CMK (cell line): ENCODE data around the gene FOXF1.

ENCODE experiments used
- DNase-seq: peaks from one replicate; pipeline ENCODE4 v3.0.0-alpha.2; 2010; ENCODE audit warnings: low read depth

Gene FOXF1

DNA sequence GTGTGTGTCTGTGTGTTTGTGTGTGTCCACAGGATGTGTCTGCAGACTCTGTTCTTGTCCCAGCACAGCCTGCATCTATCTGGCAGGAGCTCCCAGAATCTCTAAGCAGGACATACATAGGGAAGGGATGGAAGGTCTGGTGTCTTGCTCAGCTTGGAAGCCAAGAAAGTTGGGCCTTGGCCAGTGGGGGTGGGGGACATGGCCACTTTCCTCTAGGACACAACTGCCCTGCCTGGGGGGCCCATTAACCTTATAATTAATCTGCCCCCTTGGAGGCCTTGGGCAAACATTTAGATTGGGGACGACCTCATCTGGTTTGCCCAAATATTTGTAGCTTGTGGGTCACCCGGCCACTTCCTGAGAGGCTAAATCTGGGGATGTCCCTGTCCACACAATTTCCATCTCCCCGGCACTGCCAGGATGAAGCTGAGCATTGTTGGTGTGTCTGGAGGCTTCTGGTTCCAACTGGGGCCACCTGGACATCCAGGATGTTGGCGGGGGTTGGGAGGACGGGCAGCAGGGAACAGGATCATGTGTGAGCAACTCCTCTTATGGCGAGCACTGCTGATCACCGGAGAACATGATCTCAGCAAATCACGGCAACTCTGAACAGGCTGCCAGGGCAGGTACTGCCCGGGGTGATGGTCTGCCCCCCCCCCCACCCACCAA is 17.2 kb upstream of the FOXF1 start:
- no peak for DNase-seq

DNA sequence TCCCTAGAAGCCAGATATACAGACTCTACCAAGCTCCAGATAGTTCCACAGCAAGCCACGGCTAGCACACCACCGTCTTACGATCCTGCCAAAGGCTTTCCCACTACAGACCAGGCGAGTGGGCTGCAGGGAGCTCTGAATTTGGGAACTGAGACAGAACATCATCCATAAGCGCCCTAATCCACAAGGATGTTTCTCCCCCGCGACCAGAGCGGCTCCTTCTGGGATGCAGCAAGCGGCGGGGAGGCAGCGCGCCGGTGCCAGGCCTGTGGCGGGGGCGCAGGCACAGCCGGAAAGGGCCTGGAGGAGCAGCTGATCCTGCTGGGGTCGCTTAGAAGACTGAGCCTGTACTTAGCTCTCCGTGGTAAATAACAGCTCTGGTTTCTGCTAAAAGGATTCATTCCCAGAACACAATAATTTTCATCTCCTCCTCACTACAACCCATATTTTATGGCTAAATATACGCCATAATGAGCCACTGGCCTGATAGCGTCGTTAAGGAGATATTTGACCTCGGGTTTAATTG is 16.2 kb upstream of the FOXF1 start:
- DNase-seq, result no peak

DNA sequence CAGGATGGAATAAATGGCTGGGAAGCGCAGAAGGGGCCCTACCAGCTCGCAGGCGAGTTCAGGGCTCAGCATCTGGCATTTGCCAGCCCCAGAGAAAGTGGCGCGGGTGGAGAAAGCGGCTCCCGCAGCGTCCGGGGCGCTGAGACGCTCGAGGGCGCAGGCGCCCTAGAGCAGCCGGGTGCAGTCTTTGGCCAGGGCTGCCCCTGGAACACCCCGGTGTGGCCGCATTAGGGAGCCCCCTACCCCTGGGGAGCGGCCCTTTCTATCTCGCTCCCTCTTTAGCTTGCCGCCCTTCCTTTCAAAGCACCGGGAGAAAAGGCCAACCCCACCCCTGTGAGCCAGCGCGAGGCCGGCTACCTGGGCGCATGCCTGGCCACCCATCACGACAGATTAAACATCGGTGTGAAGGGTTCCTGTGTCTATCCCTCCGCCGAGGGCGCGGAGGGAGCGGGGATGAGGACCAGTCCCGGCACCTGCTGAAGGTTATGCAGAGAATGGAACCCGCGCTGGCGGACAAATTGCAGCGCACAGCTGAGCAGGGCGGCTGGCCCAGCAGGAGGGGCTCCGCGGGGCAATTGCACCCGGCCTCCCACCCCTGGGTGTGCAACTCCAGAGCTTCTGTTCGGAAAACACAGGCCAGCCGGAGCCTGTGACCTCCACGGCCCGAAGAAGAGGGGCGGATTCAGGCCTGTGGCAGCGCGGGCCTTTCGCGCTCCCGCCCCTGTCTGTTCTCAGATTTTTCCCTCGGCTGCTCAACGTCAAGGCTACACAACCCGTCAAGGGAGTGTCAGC is 15.6 kb upstream of the FOXF1 start:
- DNase-seq, result no peak

DNA sequence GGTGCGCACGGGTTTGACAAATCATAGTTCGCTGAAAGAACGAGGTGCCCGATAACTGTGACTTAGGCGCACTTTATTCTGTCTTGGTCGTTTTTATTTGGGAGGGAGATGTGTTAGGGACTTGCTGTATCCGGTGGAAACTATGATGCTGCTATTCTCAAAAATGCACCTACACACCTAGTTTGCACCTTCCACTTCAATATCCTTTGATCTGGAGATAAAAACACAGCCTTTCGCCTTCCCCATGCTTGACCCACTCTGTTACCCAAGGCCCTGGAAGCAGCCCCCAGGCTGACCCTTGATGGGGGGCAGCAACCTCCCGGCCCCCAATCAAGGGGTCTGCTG is 15.0 kb upstream of the FOXF1 start:
- no peak for DNase-seq

DNA sequence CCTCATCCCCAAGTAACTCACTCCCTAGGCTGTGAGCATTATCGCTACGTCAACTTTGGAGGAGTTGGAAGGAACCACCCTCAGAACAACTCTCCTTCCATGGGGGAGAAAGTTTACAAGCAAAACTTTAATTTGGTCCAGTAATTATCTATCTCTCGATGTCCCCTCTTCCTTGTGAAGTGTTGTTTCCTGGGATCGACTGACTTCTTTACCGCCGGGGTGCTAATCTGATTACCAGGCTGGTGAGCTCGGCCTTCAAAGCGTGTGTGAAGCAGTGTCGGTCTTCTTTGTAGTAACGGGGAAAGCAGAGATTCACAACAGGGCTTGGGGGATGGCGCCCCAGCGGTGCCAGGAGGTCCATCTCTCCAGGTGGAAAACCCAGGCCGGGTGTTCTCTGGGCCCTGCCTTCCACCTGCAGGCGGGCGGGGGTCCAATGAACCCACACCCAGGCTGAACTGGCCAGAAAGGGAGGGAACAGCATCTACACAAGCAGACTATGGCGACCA is 14.5 kb upstream of the FOXF1 start:
- no peak for DNase-seq

DNA sequence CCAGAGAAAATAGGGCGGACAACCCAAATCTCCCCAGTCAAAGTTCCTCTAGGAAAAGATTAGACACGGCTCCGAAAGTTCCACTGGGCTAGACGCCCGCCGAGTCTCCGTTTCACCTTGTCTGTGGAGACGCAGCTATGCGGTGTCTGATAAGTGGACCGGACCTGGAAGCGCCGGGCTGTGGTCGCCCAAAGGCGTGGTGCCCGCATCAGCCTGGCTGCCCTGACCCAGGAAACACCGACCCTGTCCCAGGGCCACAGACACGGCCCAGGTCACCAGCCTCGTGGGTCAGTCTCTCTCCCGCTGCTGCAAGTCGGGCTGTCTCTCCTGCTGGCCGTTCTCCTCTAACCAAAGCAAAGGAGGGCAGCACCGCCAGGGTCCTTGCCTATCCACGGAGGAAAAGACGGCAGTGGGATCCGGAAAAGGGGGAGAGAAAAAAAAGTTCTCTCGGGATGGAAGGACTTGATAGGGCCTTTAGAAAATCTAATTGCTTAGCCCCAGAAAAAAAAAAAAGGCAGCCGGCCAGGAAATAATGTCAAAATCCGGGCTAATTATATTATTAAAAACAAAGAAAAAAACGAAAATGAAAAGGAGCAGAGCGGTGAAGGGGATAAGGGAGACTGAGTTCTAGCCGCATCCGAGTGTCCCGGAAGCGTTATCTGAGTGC is 13.9 kb upstream of the FOXF1 start:
- DNase-seq, result no peak

DNA sequence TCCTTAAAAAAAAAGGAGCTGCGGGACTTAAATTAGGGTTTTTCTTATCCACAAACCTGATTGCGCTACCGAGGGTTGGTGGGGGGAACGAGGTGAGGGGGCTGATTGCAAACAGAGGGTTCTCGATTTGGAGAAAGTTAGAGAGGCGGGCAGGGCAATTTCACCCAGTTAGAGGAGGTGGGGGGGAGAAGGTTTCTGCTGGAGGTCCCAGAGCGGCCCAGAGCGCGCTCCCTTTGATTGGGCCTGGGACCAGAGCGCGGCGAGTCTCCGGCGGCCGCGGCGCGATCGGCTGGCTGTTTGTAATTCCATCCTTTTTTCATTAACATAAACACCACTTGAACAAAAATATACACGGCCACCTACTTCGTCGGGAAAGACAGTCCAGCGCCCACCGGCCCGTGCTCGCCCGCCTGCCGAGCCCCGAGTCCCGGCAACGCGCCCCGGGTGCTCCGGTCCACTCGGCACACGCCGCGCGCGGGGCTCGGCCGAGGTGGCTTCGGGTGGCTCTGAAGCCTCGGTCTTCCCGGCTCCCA is 13.3 kb upstream of the FOXF1 start:
- no peak for DNase-seq

DNA sequence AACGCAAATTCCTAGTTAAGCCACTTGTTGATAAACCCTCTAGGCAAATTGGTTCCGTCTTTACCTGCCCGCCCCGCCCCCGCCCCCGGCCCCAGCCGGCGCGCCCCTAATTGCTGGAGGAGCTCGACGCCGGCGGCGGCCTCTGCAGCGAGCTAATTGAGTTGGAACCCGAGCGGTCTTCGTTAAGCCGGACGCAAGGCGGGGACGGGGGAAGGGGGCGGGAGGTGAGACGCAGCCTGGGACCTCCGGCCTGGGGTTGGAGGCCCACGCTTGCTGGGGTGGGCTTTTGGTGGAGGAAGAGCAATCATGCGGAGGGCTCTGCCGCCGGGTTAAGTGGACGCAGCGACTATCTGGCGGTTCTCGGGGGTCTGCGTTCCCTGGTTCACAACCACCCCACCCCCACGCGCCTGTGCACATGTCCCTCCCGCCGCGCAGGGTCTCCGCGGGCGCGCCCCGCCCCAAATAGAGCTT is 12.7 kb upstream of the FOXF1 start:
- no peak for DNase-seq

DNA sequence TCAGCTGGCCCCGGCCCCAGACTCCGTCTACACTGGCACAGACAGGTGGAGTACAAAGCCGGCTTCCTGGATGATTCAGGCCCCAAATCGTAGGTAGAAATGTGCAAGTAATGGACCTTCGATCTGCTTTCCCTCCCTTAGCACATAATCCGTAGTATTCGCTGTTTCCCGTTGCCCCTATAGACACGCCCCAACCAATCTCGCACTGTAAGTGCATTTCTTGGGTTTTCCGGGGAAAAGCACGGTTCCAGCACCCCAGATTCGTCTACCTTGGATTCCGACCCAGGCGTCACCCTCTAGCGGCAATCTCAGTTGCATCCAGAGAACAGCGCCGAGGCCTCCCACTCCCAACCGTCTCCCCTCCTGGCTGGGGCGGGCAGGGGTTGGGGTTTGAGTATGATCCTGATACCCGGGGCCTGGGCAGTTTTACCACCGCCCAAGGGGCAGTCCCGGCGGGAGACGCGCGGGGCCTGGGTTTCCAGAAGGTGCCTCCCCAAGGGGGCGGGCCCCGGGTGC is 12.1 kb upstream of the FOXF1 start:
- DNase-seq, result no peak

DNA sequence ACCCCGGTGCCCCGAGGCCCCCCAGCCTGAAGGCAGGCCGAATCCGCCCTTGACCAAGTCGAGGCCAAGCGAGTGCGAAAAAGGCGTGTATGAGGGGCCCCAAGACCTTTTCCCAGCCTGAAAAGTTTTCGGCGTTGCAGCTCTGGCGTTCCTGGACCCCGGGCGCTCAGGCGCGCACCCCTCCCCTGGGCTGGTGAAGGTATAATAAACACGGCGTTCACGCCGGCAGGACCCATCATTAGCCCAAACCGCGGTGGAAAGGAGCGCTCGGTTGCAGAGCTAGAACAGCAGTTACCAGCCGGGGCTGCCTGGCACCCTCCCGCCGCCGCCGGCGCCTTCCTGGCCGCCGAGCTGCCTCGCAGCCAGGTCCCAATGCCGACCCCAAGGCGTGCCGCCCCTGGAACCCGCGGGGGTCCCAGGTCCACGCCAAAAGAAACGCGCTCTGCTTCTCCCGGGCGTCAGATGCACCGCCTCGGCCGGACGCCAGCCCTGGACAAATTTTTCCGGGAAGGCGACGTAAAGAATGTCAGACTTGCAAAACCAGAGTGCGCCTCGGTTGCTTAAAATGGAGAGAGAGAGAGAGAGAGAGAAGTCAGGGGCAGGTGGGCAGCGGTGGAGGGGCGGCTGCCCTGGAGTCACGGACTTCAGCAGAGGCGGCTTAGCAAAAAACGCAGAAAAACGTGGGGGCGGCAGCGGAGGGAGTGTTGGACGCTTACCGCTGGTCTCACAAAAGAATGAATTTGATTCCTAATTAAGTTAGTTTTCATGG is 11.5 kb upstream of the FOXF1 start:
- DNase-seq, result no peak

DNA sequence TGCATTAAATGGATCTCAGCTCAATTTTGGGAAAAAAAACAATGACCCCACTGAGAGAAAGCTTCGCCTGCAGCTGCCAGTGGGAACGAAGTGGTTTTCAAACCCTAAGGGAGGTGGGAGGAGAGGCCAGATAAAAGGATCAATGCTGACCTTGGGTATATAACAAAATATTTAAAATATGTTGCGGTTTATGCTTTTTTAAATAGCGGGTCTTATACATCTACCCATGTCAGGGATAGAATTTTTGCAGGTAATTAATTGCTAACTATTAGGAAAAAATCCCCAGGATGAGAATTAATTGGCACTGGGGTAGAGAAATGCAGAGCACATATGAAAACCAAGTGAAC is 10.9 kb upstream of the FOXF1 start:
- DNase-seq, result no peak

DNA sequence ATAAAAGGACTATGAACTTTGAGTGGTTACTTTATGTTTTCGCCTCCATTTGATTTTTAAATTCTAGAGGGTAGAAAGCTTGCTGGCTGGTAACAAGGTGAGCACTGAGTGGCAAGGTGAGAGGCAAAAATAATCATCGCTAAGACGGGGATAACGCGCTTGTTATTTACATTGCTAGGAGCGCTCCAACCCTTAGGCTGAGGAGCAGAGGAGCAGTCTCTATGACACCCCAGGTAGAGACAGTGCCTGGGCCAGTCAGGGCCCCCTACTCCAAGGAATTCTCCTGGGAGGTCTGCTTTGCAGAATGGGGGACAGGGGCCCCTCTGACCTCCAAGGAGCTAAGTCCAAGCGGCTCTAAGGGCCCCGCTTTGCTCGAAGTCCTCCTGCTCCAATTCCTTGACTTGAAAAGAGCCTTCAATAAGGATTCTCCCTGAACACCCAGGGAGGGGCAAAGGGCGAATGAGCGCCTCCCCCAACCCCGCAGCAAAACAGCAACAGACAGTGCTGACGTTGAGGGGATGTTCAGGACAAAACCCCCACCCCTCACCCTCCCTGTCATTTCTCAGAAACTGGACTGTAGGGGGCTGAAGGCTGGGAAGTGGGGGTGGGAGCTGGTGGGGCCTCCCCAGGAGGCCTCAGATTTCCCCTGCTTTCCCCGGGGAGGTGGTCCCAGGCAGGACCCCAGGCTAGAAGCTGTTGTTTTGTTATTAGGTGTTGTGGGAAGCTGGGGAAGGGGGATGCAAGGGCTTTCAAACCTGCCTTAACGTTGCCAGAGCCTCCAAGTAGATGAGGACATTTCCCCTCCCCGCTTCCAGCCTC is 10.2 kb upstream of the FOXF1 start:
- DNase-seq, result no peak

DNA sequence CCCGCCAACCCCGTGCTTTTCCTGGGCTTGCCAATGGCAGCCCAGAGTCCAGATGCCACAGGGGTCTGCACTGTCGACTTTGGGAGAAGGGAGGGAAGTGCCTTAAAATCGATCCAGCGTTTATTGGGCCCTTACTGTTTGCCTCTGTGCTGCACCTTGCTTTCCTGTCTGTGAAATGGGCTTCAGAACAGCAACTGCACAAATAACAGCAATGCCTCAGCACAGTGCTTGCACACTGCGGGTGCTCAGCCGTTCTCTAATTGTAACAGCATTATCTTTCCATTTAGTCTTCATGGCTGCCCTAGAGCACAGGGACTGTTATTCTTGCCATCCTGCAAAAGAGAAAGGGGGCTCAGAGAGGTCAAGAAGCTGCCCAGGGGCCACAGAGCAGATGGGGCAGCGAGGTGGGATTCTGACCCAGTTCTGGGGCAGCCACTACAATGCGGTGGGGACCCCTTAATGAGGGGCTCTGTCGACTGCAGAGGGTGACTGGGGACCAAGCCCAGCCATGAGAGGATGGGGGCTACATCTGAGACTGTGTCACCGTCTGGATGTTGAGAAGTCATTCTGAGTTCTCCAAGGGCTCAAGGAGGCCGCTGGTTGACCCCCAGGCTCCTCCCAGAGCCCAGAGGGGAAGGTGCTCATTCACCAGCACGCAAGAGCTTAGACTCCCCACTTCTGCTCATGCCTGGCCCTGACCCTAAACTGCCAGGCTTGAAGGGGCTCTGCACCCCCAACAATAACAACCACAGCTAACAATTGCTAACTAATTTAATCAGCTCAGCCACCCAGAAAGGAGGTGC is 9.4 kb upstream of the FOXF1 start:
- no peak for DNase-seq

DNA sequence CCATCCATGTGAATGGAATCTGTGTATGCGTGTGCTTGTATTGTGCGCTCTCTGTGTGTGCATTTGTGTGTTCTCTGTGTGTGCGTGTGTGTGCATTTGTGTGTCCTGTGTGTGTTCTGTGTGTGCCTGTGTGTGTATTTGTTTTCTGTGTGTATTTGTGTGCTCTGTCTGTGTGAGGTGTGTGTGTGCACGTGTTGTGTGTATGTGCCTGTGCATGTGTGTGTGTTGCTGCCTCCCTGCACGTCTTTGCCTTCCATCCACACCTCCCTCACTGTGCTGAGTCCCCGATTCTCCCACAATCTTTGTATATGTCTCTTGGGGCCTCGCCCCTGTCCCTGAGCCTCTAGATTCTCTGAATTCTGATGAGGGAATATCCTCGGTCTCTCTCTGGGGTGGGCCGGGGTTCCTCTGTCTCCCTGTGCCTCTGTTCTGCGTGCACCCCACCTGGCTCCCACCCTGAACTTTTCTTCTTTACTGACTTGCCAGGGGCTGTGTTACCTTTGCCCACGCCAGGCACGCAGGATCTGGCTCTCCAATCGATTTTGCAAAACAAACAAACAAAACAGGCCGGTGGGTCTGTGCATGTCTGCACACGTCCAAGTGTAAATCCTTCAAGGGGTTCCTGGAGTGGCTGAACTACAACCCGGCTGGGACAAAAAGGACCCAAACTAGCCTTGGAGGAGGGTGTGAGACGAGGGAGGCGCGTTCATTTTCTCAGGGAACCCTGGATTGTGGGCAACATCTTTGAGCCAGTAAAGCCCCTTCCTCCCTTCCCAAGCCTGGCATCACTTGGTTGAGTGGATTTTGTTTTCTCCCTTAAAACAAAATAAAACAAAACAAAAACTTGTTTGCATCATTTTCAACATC is 8.1 kb upstream of the FOXF1 start:
- DNase-seq, result no peak

DNA sequence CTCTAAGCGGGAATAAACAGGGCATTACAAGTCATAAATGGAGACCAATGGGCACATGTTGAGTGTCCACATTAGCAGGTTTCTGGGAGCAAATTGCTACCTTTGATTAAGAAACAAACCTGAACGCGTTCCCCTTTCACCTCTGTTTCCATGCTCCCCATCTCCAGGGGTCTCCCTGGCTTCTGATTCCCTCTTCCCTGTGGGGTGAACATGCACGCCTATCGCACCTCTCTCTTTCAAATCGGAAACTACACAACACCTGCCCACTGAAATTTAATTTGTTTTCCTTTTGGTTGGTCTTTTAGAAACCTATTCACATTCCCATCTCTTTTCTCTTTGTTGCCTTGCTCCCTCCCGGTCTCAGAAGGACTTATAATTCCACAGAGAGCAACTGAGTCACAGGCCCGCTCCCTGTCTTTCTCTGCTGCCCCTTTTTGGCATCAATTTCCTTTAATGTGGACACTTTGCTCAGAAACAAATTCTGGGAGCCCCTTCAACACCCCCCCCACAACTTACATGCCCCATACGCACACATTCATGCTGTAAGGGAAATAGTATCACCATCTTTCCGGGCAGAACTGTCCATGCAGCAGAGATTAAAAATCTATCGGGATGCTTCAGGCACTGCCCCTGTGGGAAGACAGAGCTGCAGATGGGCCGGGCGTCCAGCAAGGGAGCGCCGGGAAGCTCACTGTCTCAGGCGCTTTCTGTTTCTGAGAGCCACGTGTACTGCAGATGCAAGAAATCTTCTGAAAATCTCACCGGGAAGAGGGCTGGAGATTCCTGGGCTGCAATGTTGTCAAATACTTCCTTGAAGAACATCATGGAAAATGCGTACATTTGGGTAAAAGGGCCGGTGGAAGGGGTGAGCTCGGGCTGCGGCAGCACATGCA is 7.2 kb upstream of the FOXF1 start:
- DNase-seq, result no peak

DNA sequence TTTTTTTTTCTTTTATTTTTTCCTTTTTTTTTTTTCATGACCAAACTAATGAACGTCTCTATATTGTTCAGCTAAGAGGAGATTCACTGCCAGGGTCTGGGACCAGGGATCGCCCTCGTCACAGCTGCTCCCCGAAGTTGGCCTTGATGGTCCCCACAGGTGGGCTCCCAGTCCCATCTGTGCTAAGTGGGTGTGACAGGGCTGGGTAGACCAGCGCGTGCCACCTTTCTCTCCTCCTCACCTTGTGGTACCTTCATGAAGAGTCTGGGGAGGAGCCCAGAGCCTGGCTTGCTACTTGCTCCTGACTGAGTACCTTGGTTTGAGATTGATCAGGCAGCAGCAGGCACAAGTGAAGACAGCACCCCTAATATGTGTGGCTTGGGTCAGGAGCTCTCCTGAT is 6.5 kb upstream of the FOXF1 start:
- no peak for DNase-seq

DNA sequence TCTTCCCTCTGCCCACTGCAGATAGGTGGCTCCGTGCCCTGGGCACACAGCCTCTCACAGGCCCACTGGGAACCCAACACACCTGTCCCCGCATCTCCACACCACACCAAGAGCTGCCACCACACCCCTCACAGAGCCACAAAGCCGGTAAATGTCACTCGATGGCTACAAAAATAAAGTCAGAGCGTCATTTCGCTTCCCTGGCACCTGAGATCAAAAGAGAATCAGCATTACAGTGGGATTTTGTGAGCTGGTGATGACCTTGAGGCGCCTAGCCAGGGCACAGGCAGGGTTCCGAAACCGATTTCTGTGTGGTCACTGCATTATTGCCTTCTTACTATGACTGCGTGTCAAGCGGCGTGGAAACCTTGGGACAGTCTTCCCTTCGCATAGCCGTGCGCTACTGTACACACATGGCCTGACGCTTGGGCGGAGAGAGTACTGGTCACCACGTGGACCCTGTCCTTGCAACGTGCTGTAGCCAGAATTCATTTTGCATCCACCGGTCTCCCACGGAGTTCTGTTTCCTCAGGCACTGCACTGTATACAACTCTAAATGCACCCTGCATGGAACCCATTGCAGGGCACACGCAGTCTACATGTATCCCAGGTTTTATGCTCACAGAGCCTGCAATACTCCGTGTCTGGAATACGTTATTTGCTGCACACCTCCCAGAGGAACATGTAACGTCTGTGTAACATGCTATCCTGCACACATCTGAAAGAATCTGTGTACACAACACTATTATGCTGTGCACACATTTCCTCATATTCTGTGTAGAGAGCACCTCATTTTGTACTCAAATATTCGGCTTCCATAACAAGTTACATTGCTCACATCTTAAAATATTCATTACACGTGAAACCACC is 5.8 kb upstream of the FOXF1 start:
- DNase-seq, result no peak
